Kidney (tissue), 14 donors: ENCODE measurements around the gene GNG7. TPM values are rescaled to one million over a fixed set of nuclear protein-coding genes. Genes with fewer than 3 reads are reported as not detected.
A peak's percentile ranks its signal among the peaks of the same experiment; 100 is the strongest.

Experiments
- DNase-seq, 5 donors: peaks; one replicate each; pipeline ENCODE4 v3.0.0-alpha.2; 2013 to 2020
- FAIRE-seq: peaks from 2 replicates; lab custom pipeline; 2012; peaks lifted over from hg19 to GRCh38; lab: Jason Lieb, UNC
- H3K27ac ChIP-seq, 2 donors: one replicate each; pipeline ENCODE4 v1.7.0; 2013; ENCODE audit warnings: low read depth in 2 of 2, low read length in 2 of 2, inconsistent platforms in 1 of 2
- H3K27me3 ChIP-seq: one replicate; pipeline ENCODE4 v1.7.1; 2013; ENCODE audit warnings: low read length, inconsistent platforms; ENCODE audit not compliant: control insufficient read depth, insufficient read depth
- H3K36me3 ChIP-seq, 3 donors: one replicate each; pipeline versions ENCODE4 v1.7.0 to v1.7.1; 2013; ENCODE audit warnings: low read length in 3 of 3, control low read depth in 1 of 3, inconsistent platforms in 1 of 3; ENCODE audit not compliant: insufficient read depth in 3 of 3, control insufficient read depth in 2 of 3
- H3K4me1 ChIP-seq, 3 donors: one replicate each; pipeline versions ENCODE4 v1.7.0 to v1.7.1; 2013; ENCODE audit warnings: low read length in 3 of 3, inconsistent platforms in 1 of 3, low read depth in 1 of 3; ENCODE audit not compliant: control insufficient read depth in 2 of 3, insufficient read depth in 2 of 3
- H3K4me3 ChIP-seq, 3 donors: one replicate each; pipeline versions ENCODE4 v1.7.0 to v1.8.1; 2013; ENCODE audit warnings: low read length in 3 of 3, control low read depth in 1 of 3, inconsistent platforms in 1 of 3
- H3K9ac ChIP-seq, 3 donors: one replicate each; pipeline versions ENCODE4 v1.7.0 to v1.7.1; 2013; ENCODE audit warnings: low read length in 3 of 3, control low read depth in 1 of 3, inconsistent platforms in 1 of 3
- H3K9me3 ChIP-seq, 3 donors: one replicate each; pipeline versions ENCODE4 v1.7.0 to v1.7.1; 2013; ENCODE audit warnings: low read length in 3 of 3, control low read depth in 1 of 3, inconsistent platforms in 1 of 3; ENCODE audit not compliant: control insufficient read depth in 2 of 3, insufficient read depth in 1 of 3
- CTCF ChIP-seq: IDR thresholded peaks from 3 replicates; pipeline ENCODE4 v1.5.1; 2012; ENCODE audit warnings: mild to moderate bottlenecking, moderate library complexity, borderline replicate concordance; ENCODE audit not compliant: insufficient read depth; ENCODE audit errors: extremely low read depth
- intact Hi-C: fragments of 100-400 bp; cut with DNase I; formaldehyde crosslinking; loops from one replicate; pipeline ENCODE4 v1.11.1; 2022
- polyA plus RNA-seq: library from polyadenylated mRNA; stranded (reverse); fragments of 350-450 nt; fragmentation: Illumina TruSeq; extraction: RNeasy Lipid Tissue Mini Kit (QIAGEN cat#74804); gene quantifications from one replicate; pipeline ENCODE4 v1.2.3, GENCODE V29; 2014; ENCODE audit warnings: low read depth, low replicate concordance; ENCODE audit not compliant: insufficient read depth
- total RNA-seq: library from RNA; stranded (reverse); fragmentation: NEBNext Ultra II Directional; extraction: Animal tissue kit (Norgen Biotek cat#: 25700); gene quantifications from one replicate; pipeline ENCODE4 v1.2.1, GENCODE V29; 2021
- donor health status: control.
- donor health status: control.
- donor health status: control.
- donor health status: control.
- donor health status: control.
- donor health status: DM: yes; HTN: yes; CAD: no.
- donor health status: Normal renal cell carcinoma (clear cell type).

GNG7 gene
- total and polyA plus RNA-seq, 2 donors from 2014 or later = 9.9 to 13.4 TPM

DNA sequence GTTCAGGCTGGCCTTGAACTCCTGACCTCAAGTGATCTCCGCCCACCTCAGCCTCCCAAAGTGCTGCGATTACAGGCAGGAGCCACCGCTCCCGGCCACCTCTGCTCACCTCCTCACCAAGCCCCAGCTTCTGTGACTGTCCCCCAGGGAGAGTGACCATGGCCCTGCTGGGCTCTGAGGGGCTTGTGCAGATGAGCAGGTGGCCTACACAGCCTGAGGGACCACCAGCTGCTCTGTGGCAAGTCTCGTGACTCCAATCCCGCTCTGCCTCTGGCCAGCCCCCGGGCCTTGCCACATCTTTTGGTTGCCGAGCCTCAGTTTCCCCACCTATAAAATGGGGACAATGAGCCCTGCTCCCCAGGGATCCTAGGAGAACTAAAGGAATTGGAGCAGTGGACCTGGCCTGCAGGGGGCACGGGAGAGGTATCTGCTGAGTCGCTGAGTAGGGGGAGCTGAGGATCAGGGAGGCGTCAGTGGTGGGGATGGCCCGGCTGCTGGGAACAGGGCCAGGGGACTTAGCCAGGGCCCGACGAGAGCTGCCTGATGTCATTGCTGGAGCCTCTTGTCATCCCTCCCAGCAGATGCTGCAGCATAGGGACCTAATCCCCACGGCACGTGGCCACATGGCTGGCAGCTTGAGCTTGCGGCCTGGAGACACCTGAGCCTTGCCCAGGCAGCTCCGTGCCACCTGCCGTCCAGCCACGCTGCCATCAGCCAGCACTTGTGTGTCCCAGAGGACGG is 151.9 kb downstream of the GNG7 start:
- no peak for TF ChIP-seq CTCF
- peak in 1 of 5 donors; percentile 75 for DNase-seq
- FAIRE-seq = no peak
- H3K9ac ChIP-seq = no peak overlapping the region
- no peaks in the 10 kb centered on the region for H3K27me3 ChIP-seq
- peak overlapping the region; percentile 25 to 34 for H3K27ac ChIP-seq
- peaks cover 0 to 19% (median 12%) of the 10 kb centered on the region in 3 donors for H3K4me1 ChIP-seq
- no peak overlapping the region for H3K4me3 ChIP-seq
- no peaks in the 10 kb centered on the region for H3K9me3 ChIP-seq
- intact Hi-C loops = no loop called here
- H3K36me3 ChIP-seq = no peaks in the 10 kb centered on the region

GRCh38 chr19:2549701-2550191 is 152.7 kb downstream of the GNG7 start:
- intact Hi-C loops = no loop called here
- no peak for TF ChIP-seq CTCF
- DNase-seq (peak in 2 of 5 donors; percentile 41 to 92), FAIRE-seq (no peak)
- H3K4me1 ChIP-seq = peaks cover 0 to 21% (median 8%) of the 10 kb centered on the region in 3 donors
- no peaks in the 10 kb centered on the region for H3K36me3 ChIP-seq
- no peak overlapping the region for H3K4me3 ChIP-seq
- no peaks in the 10 kb centered on the region for H3K27me3 ChIP-seq
- H3K9me3 ChIP-seq = no peaks in the 10 kb centered on the region
- no peak overlapping the region for H3K9ac ChIP-seq
- peak overlapping the region; percentile 34 to 76 for H3K27ac ChIP-seq

- FAIRE-seq = no peak
These were observed 153.5 kb downstream of the GNG7 start for GRCh38 chr19:2548966-2549365.

More at GRCh38 chr19:2548966-2549365, 153.5 kb downstream of the GNG7 start:
- intact Hi-C loops = no loop called here
- Histone ChIP-seq H3K9me3 (no peaks in the 10 kb centered on the region), H3K4me3 (no peak overlapping the region), H3K27me3 (no peaks in the 10 kb centered on the region), H3K9ac (no peak overlapping the region), H3K36me3 (no peaks in the 10 kb centered on the region), H3K4me1 (peaks cover 1 to 28% (median 14%) of the 10 kb centered on the region in 3 donors), H3K27ac (no peak overlapping the region)
- no peak for TF ChIP-seq CTCF
- peak in 1 of 5 donors; percentile 36 for DNase-seq
